ENCODE data around the gene IGLL5.
"Not testable (repeated sequence)": the region's sequence is repeated elsewhere in the genome, so short reads cannot be mapped to it uniquely, and the experiment has no call there.

The IGLL5 gene

GRCh38 chr22:22902247-22903001 is 14.8 kb downstream of the IGLL5 start:
- DNase-seq: no peak

- DNase-seq: no peak
These were observed 15.8 kb downstream of the IGLL5 start for GRCh38 chr22:22903355-22903777.

GRCh38 chr22:22903781-22904192 is 16.2 kb downstream of the IGLL5 start:
- not testable (repeated sequence) for DNase-seq

DNA sequence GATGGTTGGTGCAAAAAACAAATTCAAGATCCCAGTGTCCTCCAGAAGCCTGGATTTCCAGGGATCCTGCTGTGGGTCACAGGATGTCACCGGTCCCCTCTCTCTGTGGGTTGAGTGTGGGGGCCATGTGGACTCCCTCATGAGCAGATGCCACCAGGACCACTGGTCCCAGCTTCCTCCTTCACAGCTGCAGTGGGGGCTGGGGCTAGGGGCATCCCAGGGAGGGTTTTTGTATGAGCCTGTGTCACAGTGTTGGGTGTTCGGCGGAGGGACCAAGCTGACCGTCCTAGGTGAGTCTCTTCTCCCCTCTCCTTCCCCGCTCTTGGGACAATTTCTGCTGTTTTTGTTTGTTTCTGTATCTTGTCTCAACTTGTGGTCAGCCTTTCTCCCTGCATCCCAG is 17.1 kb downstream of the IGLL5 start:
- DNase-seq: not testable (repeated sequence)

GRCh38 chr22:22906391-22906790 is 18.8 kb downstream of the IGLL5 start:
- not testable (repeated sequence) for DNase-seq

DNA sequence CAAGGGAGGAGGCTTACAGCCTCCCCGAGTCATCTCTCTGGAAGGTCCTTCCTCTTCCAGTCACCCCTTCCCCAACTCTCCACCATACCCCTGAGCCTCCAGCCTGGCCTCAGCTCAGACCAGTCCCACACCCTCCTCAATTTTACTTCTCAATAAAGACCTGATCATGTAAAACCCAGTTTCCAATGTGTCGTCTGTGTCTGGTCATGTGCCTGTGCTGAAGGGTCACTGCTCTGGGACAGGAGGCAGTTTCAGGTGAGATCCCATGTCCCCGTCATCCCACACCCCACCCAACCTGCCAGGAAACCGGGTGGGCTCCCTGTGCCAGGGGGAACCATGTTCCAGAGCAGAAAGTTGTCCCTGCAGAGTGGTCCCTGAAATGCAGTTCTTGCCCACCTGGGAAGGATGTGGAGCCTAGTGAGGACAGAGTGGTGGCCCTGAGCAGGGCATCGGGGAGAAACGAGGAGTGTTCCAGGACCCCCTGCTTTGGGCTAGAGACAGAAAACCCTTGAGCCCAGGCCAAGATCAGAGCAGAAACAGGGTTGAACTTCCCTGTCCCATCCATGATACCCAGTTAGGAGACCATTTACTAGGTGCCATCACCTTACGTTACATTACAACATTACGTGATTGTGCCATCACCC is 19.4 kb downstream of the IGLL5 start:
- no peak for DNase-seq

DNA sequence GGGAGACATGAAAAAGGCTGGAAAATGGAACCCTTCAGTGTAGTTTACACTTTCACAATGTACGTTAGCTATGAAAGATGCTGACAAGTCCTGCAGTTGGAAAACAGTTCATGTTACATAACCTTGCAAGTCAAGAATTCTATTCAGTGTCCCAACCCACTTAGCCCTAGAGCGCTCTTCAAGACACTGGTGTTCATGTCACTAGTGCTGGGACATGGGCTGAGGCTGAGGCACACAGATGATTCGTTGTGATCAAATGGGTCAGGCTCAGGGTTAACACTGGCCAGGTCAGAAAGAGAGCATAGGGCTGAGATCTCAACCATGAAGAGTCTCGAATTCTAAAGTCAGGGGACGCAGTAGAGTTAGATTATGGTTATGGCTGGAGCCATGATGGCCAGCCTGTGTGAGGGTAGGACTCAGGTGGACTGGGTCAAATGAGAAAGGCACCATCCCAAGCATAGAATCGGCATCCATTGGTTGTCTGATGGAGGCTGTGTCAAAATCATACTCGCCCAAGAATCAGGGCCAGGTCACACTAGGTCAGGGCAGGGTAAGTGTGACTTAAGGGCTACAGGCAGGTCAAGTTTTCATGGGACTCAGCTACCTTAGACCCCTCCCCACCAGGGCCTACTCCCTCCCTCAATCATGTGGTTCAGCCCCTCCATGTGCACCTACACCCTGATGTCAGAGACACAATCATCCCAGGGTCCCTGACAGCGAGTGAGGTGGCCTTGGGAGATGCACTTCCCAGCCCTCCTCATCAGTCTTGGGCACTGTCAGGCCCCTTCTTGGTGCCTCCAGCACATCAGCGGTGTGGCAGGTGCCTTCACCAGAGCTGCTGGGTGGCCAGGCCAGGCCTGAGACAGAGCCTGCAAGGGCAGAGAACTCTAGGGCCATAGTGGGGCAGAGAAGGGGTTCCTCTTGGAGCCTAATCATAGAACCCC is 20.2 kb downstream of the IGLL5 start:
- no peak for DNase-seq

DNA sequence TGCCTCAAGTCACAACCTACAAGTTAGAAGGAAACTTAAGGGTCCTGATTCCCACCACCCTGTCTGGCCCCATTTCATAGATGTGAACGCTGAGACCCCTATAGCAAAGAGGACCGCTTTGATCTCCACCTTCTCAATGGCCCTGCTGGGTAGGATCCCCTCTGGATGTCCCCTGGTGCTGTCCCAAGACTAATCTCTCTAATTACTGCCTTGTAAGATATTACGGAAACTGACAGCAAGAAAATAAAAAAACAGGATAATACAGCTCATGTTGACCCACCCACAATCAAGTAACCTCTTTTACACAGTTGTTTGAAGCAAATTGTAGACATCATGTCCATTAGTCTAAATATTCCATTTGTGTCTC is 20.9 kb downstream of the IGLL5 start:
- no peak for DNase-seq

DNA sequence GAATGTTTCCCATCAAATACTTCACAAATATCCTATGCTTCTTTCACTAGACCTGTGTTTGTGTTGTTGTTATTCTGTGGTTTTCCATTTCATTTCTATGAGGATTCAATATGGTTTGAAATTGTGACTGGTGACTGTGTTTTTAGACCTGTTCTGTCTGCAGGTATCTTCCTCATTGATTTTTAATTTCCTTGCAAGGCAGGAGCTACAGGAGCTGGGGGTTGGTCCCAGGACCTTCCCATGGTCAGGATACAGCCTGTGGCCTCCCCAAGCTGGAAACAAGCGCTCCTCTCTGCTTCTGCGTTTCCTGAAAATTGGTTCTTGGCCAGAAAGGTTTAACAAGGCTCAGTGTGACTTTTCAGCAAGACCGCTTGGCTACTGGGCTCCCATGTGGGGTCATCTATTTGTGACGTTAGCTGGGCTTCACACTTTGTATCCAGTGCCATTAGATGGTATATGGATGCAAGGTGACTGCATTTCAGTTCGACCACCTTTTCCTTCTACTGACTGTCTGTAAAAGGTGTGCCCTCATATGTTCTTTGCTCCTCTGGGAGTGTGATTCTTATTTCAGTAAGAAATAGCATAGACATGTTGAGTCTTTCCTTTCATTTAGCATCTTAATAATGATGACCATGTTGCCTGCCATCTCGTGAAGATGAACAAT is 21.5 kb downstream of the IGLL5 start:
- DNase-seq: no peak

DNA sequence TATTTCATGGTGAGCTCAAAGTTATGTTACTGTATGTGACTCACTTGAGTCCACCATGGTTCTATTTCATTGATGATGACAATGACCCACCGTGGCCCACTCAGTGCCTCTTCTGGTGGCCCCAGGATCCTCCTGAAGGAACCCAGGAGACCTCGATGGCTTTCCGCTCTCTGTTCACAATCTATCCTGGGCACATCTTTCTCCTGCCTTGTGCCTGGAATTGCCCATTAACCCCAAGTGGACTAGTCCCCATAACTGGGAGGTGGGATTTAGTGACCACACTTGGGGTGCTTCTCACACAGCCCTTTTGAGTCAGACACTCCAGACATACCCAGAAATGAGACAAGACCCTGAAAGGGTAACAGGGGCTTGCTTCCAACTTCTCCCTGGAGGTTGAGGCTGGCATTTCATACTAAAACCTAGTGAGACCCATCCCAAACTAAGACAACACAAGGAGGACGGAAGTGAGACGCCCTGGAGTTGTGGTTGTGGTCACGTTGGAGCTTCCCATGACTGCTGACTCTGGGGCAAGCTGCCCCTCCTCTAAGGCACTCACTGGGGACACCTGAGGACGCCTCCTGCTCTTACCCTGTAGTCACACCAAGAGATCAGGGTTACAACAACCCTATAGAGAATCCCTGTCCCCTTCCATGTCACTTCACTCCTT is 22.1 kb downstream of the IGLL5 start:
- no peak for DNase-seq

DNA sequence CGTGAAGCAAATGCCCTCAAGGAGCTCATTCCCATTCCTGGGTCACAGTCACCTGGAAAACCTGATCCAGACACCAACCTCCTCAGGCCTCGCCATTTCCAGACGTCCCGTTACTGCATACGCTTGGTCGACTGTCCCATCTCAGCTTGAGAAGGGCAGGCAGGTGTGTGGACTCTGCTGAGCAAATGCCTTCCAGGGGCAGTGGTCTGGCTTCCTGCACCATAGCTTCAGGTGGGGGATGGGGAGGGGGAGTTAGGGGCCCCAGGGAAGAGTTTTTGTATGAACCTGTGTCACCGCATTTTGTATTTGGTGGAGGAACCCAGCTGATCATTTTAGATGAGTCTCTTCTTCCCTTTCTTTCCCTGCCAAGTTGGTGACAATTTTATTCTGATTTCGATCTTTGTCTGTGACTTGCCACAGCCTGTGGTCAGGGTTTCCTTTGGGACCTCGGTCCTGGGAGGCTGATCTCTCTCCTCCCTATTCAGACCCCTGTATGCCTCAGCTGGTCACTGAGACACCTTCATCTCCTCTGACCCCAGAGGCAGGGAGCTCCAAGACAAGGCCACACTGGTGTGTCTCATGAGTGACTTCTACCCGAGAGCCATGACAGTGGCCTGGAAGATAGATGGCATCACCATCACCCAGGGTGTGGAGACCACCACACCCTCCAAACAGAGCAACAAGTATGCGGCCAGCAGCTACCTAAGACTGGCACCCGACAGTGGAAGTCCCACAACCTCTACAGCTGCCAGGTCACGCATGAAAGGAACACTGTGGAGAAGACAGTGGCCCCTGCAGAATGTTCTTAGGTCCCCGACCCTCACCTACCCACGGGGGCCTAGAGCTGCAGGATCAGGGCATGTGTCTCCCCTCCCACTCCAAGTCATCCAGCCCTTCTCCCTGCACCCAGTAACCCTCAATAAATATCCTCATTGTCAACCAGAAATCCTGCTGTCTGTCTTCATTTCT is 22.9 kb downstream of the IGLL5 start:
- no peak for DNase-seq

DNA sequence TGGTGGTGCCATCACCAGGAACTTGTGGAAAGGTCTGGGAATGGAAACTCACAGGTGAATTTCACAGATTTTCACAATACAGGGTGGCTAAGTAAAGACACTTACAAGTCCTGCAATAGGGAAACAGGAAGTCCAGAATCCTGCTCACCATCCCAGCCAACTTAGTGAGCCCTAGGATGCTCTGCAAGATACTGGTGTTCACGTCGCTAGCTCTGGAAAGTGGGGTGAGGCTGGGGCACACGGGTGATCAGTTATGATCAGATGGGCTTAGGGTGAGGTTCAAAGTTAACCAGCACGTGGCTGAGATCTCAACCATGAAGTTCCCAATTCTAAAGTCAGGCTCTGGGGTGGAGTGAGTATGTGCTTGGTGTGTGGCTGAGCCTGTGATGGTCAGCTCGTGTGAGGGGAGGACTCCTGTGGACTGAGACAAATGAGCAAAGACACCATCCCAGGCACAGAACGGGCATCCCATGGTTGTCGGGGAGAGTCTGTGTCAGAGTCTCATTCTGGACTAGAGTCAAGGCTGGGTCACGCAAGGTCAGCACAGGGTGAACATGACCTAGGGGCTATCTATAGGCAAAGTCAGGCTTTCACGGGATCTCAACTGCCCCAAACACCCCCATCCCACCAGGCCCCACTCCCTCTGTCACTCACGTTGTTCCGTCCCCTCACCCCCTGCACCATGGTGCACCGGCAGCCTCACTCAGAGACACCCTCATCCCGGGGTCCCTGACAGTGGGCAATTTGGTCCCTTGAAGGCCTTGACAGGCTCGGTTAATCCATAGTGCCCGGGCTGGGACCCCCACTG is 23.9 kb downstream of the IGLL5 start:
- DNase-seq: no peak

DNA sequence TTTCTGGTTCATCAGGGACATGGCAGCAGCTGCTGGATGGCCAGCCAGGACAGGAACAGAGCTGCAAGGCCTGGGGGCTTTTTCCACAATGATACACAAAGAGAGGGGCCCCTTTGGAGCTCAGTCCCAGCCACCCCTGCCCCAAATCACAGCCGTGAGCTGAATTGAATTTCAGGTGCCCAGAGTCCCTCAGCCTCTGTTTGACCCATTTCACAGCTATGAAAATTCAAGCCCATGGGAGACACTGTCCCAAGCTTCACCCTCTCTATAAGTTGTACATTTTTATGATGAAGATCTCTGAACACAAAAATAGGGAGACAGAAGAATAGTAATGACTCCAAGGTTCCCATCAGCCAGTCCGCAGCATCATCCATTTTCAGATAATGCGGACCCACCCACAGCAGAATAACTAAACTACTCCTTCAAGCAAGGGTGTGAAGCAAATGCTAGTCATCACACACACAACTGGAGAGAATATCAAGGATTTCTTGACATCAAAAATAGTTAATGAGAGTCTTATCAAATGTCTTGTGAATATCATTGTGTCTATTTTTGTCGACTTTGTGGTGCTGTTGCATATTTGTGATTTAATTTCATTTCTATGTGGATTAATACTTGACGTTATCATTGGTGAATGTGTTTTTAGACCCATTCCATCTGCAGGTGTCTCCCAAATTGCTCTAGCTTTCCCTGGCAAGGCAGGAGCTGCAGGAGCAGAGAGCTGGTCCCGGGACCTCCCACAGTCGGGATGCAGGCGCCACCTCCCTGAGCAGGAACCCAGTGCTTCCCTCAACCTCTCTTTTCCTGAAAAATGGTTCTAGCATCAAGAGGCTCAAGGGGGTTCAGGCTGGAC is 24.7 kb downstream of the IGLL5 start:
- no peak for DNase-seq

- DNase-seq: no peak
These were observed 25.3 kb downstream of the IGLL5 start for GRCh38 chr22:22912988-22913253.

DNA sequence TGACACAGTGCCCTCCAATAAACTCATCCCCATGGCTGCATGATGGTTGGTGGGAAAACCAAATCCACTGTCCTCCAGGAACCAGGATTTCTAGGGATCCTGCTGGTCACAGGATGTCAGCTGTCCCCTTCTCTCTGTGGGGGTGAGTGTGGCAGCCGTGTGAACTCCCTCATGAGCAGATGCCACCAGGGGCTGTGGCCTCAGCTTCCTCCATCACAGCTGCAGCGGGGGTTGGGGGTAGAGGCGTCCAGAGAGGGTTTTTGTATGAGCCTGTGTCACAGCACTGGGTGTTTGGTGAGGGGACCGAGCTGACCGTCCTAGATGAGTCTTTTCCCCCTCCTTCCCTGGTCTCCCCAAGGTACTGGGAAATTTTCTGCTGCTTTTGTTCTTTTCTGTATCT is 26.4 kb downstream of the IGLL5 start:
- no peak for DNase-seq

- DNase-seq: no peak
These were observed 27.4 kb downstream of the IGLL5 start for GRCh38 chr22:22914726-22915669.

DNA sequence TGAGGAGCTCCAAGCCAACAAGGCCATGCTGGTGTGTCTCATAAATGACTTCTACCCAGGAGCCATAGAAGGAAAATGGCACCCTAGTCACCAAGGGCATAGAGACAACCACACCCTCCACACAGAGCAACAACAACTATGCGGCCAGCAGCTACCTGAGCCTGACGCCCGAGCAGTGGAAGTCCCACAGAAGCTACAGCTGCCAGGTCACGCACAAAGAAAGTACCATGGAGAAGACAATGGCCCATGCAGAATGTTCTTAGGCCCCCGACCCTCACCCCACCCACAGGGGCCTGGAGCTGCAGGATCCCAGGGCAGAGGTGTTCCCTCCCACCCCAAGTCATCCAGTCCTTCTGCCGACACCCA is 28.0 kb downstream of the IGLL5 start:
- no peak for DNase-seq

GRCh38 chr22:22916215-22916951 is 28.8 kb downstream of the IGLL5 start:
- DNase-seq: no peak

All from CD4-positive, alpha-beta T cell treated with Interleukin-10 for 1 hour (primary cell).